Upper lobe of left lung (tissue), 6 donors: ENCODE measurements around the gene PBX2. TPM values are rescaled to one million over a fixed set of nuclear protein-coding genes. Genes with fewer than 3 reads are reported as not detected.

Experiments used
- ATAC-seq, 2 donors: fragments of 200-7000 bp; cut with Tn5 transposase; one replicate each; pipeline ENCODE4 v1.9.1; 2022; ENCODE audit warnings: mild to moderate bottlenecking in 2 of 2, moderate library complexity in 2 of 2; ENCODE audit not compliant: low FRiP score in 2 of 2
- DNase-seq, 2 donors: peaks; one replicate each; pipeline ENCODE4 v3.0.0-alpha.2; 2019 to 2020
- H3K27ac ChIP-seq, 4 donors: fragments of 200-600 bp; sonication (generic); one replicate each; pipeline ENCODE4 v1.5.1; 2016 to 2019
- H3K27me3 ChIP-seq, 4 donors: fragments of 200-600 bp; sonication (generic); one replicate each; pipeline ENCODE4 v1.5.1; 2017 to 2019
- H3K36me3 ChIP-seq, 4 donors: fragments of 200-600 bp; sonication (generic); one replicate each; pipeline ENCODE4 v1.5.1; 2016 to 2019
- H3K4me1 ChIP-seq, 4 donors: fragments of 200-600 bp; sonication (generic); one replicate each; pipeline ENCODE4 v1.5.1; 2018 to 2019
- H3K4me3 ChIP-seq, 4 donors: fragments of 200-600 bp; sonication (generic); one replicate each; pipeline ENCODE4 v1.5.1; 2017 to 2019; ENCODE audit warnings: mild to moderate bottlenecking in 2 of 4, moderate library complexity in 1 of 4
- H3K9me3 ChIP-seq, 4 donors: fragments of 200-600 bp; sonication (generic); one replicate each; pipeline ENCODE4 v1.5.1; 2018 to 2019
- CTCF ChIP-seq, 6 experiments: fragments of 450-650 bp in 4 of 6; fragments of 200-600 bp in 2 of 6; sonication (generic) in 2 of 6; IDR thresholded peaks; one replicate each; pipeline ENCODE4 v1.5.1; 2016 to 2019; ENCODE audit warnings: antibody characterized with exemption in 6 of 6
- EP300 ChIP-seq, 4 donors: sonication (generic); formaldehyde crosslinking; IDR thresholded peaks; one replicate each; pipeline ENCODE4 v1.5.1; 2017; ENCODE audit warnings: antibody characterized with exemption in 4 of 4, control low read depth in 2 of 4
- POLR2A ChIP-seq, 4 donors: fragments of 450-650 bp; IDR thresholded peaks; one replicate each; pipeline ENCODE4 v1.5.1; 2016 to 2017; ENCODE audit warnings: antibody characterized with exemption in 4 of 4, mild to moderate bottlenecking in 2 of 4
- POLR2AphosphoS5 ChIP-seq, 2 donors: sonication (generic); formaldehyde crosslinking; IDR thresholded peaks; one replicate each; pipeline ENCODE4 v1.5.1; 2017; ENCODE audit warnings: antibody characterized with exemption in 2 of 2
- WGBS, 2 donors: methylation state at CpG; one replicate each; pipeline ENCODE4 v1.1.5; 2017 to 2018; 5-methylcytosine and 5-hydroxymethylcytosine counted together
- total RNA-seq, 6 donors: library from RNA; depleted of rRNA in 4 of 6; stranded (reverse); fragments of >200 nt in 4 of 6; gene quantifications; one replicate each; pipeline versions ENCODE4 v1.1.0 to v1.2.1, GENCODE V29; 2016 to 2021
- donor health status: DM: no; HTN: no; CAD: no; lungs with moderate emphysema.
- donor health status: DM: no; HTN: yes; CAD: no; lungs with severe emphysema.

Gene PBX2
- total RNA-seq, 6 donors from 2014 or later, result 78.6 to 147 (median 93.4) TPM

GRCh38 chr6:32153564-32154513, 36.2 kb downstream of the PBX2 start, which contains the start of gene PPT2:
Gene PPT2 (plus strand): TSS chr6:32154141. CDS start chr6:32154595, 454 bp downstream.
- Histone ChIP-seq H3K27me3 (peaks cover 0 to 22% (median 10%) of the 10 kb centered on the region in 4 donors), H3K36me3 (peaks cover 0 to 28% (median 7%) of the 10 kb centered on the region in 4 donors), H3K9me3 (no peaks in the 10 kb centered on the region), H3K4me1 (peaks cover 31 to 58% (median 36%) of the 10 kb centered on the region in 4 donors), H3K4me3 (peak within 1 kb of the TSS; percentile 54 to 76 (median 63)), H3K27ac (peak within 1 kb of the TSS; percentile 79 to 87 (median 85))
- DNase-seq (peak; percentile 76 to 88), ATAC-seq (peak; percentile 86 to 87)
- TF ChIP-seq POLR2A (IDR thresholded peaks at IDR 0.05) (peak in 1 of 4 donors; percentile 31), POLR2AphosphoS5 (IDR thresholded peaks at IDR 0.05) (peak; percentile 30 to 81), EP300 (IDR thresholded peaks at IDR 0.05) (peak in 1 of 4 donors; percentile 61), CTCF (IDR thresholded peaks at IDR 0.05) (peak in 2 of 6 experiments; percentile 16 to 20)
- 2 to 4% methylated on average over 40 to 50 of the region's 52 CpGs for WGBS, 2 donors

GRCh38 chr6:32152769-32153563, 37.0 kb downstream of the PBX2 start:
- Histone ChIP-seq H3K27me3 (peaks cover 0 to 31% (median 14%) of the 10 kb centered on the region in 4 donors), H3K9me3 (no peaks in the 10 kb centered on the region), H3K36me3 (peaks cover 0 to 21% (median 3%) of the 10 kb centered on the region in 4 donors), H3K4me3 (peak overlapping the region in 3 of 4 donors; percentile 54 to 76 (median 60)), H3K27ac (peak overlapping the region; percentile 79 to 87 (median 85)), H3K4me1 (peaks cover 31 to 63% (median 36%) of the 10 kb centered on the region in 4 donors)
- TF ChIP-seq POLR2A (IDR thresholded peaks at IDR 0.05) (no peak), CTCF (IDR thresholded peaks at IDR 0.05) (no peak), EP300 (IDR thresholded peaks at IDR 0.05) (no peak), POLR2AphosphoS5 (IDR thresholded peaks at IDR 0.05) (no peak)
- ATAC-seq (peak; percentile 53 to 67), DNase-seq (peak in 1 of 2 donors; percentile 30)
- 33 to 51% methylated on average over 35 of the region's 35 CpGs for WGBS, 2 donors

GRCh38 chr6:32151863-32152768, 37.9 kb downstream of the PBX2 start, which contains the start of gene PRRT1:
Gene PRRT1 (minus strand): TSS chr6:32151939. CDS start chr6:32151827, 112 bp downstream.
- Histone ChIP-seq H3K36me3 (peaks cover 0 to 15% (median 0%) of the 10 kb centered on the region in 4 donors), H3K4me1 (peaks cover 31 to 63% (median 36%) of the 10 kb centered on the region in 4 donors), H3K27me3 (peaks cover 0 to 35% (median 14%) of the 10 kb centered on the region in 4 donors), H3K27ac (peak within 1 kb of the TSS; percentile 79 to 87 (median 85)), H3K9me3 (no peaks in the 10 kb centered on the region), H3K4me3 (peak within 1 kb of the TSS in 3 of 4 donors; percentile 33 to 76 (median 60))
- TF ChIP-seq EP300 (IDR thresholded peaks at IDR 0.05) (no peak), POLR2A (IDR thresholded peaks at IDR 0.05) (no peak), POLR2AphosphoS5 (IDR thresholded peaks at IDR 0.05) (no peak), CTCF (IDR thresholded peaks at IDR 0.05) (no peak)
- 12 to 13% methylated on average over 12 to 21 of the region's 24 CpGs for WGBS, 2 donors
- ATAC-seq (no peak), DNase-seq (peak in 1 of 2 donors; percentile 37)
